Esophagus (tissue), 2 donors: ENCODE data around the gene AUTS2. TPM values are rescaled to one million over a fixed set of nuclear protein-coding genes. Genes with fewer than 3 reads are reported as not detected.
"Not testable (repeated sequence)": the region's sequence is repeated elsewhere in the genome, so short reads cannot be mapped to it uniquely, and the experiment has no call there.

Experiments used
- H3K27ac ChIP-seq, 2 donors: one replicate each; pipeline ENCODE4 v1.5.1; 2013; ENCODE audit warnings: low read depth in 2 of 2, mild to moderate bottlenecking in 2 of 2, inconsistent platforms in 1 of 2, low read length in 1 of 2, moderate library complexity in 1 of 2
- H3K27me3 ChIP-seq, 2 donors: one replicate each; pipeline ENCODE4 v1.6.1; 2013; ENCODE audit warnings: low read length in 2 of 2, control low read depth in 1 of 2, mild to moderate bottlenecking in 1 of 2; ENCODE audit not compliant: insufficient read depth in 2 of 2, control insufficient read depth in 1 of 2
- H3K36me3 ChIP-seq, 2 donors: one replicate each; pipeline ENCODE4 v1.6.1; 2013; ENCODE audit warnings: low read length in 1 of 2; ENCODE audit not compliant: control insufficient read depth in 2 of 2, insufficient read depth in 2 of 2
- H3K4me1 ChIP-seq, 2 donors: one replicate each; pipeline ENCODE4 v1.6.1; 2013; ENCODE audit warnings: low read length in 1 of 2; ENCODE audit not compliant: control insufficient read depth in 2 of 2, insufficient read depth in 2 of 2
- H3K4me3 ChIP-seq, 2 donors: one replicate each; pipeline ENCODE4 v1.5.1; 2013; ENCODE audit warnings: low read length in 2 of 2, mild to moderate bottlenecking in 2 of 2, low read depth in 1 of 2, moderate library complexity in 1 of 2
- H3K9me3 ChIP-seq, 2 donors: one replicate each; pipeline ENCODE4 v1.6.1; 2013; ENCODE audit warnings: mild to moderate bottlenecking in 2 of 2, low read depth in 1 of 2, low read length in 1 of 2, moderate library complexity in 1 of 2; ENCODE audit not compliant: control insufficient read depth in 2 of 2, insufficient read depth in 1 of 2
- WGBS, 2 donors: extraction: QIAGEN DNeasy Blood & Tissue Kit; methylation state at CpG; one replicate each; pipeline ENCODE4 v1.1.7; 2013; 5-methylcytosine and 5-hydroxymethylcytosine counted together
- polyA plus RNA-seq, 2 donors: library from polyadenylated mRNA; stranded (reverse); fragments of 200-250 nt; gene quantifications; one replicate each; pipeline ENCODE4 v1.2.3, GENCODE V29; 2013
- donor health status: healthy with polysubstance abuse.
- donor health status: Bipolar disorder and iron deficiency.

AUTS2 gene
- polyA plus RNA-seq, 2 donors, result 8.3 to 15.6 TPM

DNA sequence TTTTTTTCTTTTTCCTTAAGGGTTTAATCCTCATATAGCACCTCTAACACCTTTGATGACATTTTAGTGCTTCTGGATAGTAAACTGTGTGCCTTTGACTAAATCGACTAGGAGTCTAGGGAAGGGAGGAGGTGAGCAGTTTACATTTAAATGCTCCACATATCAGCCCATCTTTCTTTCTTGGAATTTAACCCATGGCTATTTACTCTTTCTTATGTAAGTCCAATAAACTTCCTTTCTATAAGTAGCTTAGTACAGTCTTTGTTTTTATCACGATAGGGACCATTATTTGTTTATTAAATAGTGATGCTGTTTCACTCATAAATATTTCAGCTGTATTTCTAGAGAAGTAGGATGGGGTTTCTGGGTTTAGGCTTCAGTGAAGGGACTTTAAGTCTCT, 669.9 kb downstream of the AUTS2 start:
- Histone ChIP-seq H3K4me3 (no peak overlapping the region), H3K4me1 (no peaks in the 10 kb centered on the region), H3K36me3 (no peaks in the 10 kb centered on the region), H3K27me3 (no peaks in the 10 kb centered on the region), H3K27ac (no peak overlapping the region), H3K9me3 (no peaks in the 10 kb centered on the region)
- 56 to 65% methylated on average over 2 of the region's 2 CpGs for WGBS, 2 donors

DNA sequence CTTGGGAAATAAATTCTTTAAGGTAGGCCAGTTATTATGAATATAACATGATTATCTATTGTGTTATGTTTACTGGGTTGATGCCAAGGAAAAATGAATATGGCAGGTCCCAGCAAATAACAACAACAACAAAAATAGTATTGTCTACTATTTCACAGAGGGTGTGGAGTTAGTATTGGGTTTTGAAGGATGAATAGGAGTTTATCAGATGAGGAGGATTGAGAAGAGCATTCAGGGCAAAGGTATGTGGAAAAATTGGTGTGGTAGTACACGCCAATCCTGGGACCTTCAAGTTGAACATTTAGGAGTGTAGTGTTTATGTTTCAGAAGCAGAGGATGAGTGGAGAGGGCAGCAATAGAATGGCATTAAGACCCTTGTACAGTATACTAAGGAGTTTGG, 671.9 kb downstream of the AUTS2 start:
- Histone ChIP-seq H3K27me3 (no peaks in the 10 kb centered on the region), H3K27ac (no peak overlapping the region), H3K4me3 (no peak overlapping the region), H3K9me3 (no peaks in the 10 kb centered on the region), H3K36me3 (no peaks in the 10 kb centered on the region), H3K4me1 (no peaks in the 10 kb centered on the region)
- WGBS, 2 donors, result 96 to 97% methylated on average over 1 of the region's 1 CpG

DNA sequence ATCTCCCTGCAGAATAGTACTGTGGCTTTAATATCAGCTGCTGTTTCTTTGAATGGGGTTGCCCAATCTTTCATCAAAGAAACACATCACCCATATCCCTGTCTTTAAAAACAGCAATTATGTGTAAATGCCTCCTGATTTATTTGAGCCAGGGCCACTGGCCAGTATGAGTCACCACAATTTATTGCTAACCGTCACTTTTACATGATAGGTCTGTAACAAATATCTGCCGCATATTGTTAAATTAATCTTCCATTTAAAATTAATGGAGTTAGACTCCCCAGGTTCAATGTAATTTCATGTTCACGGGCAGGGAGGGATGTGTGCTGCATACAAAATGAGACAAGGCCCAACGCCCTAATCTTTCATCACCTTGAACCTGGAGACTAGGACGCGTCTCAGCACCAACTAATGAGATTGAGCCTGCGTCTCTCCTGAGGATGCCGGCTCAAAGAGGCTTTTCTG, 673.4 kb downstream of the AUTS2 start:
- no peaks in the 10 kb centered on the region for H3K27me3 ChIP-seq
- H3K36me3 ChIP-seq, result no peaks in the 10 kb centered on the region
- 50 to 62% methylated on average over 8 of the region's 8 CpGs for WGBS, 2 donors
- peak overlapping the region in 1 of 2 donors; percentile 9 for H3K27ac ChIP-seq
- no peaks in the 10 kb centered on the region for H3K9me3 ChIP-seq
- H3K4me1 ChIP-seq, result no peaks in the 10 kb centered on the region
- no peak overlapping the region for H3K4me3 ChIP-seq

DNA sequence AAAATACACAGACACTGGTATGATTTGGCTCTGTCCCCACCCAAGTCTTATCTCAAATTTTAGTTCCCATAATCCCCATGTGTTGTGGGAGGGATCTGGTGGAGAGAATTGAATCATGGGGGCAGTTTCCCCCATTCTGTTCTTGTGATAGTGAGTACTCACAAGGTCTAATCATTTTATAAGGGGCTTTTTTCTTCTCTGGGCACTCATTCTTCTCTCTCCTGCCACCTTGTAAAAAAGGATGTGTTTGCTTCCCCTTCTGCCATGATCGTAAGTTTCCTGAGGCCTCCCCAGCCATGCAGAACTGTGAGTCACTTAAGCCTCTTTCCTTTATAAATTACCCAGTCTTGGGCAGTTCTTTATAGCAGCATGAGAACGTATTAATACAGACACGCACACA, 677.3 kb downstream of the AUTS2 start:
- not testable (repeated sequence) for H3K27me3 ChIP-seq, H3K27ac ChIP-seq, H3K4me3 ChIP-seq, H3K4me1 ChIP-seq, H3K9me3 ChIP-seq, H3K36me3 ChIP-seq
- WGBS, 2 donors, result 85 to 91% methylated on average over 3 of the region's 3 CpGs

DNA sequence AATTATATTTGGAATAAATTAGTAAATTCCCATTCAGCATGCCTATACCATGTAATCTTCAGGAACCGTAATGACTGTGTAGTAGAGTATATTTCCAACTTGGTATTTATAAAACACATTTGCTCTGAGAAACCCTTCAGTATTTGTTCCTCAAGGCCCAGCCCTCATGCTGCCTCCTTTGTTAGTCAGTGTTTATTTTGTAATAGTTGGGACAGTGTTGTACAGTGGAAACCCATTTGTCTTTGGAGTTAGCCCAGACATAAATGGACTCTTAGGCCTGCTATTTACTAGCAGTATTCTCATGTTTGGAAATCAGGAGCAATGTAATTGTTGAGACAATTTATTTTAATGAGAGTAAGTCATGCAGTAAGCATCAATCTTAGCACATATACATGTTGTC, 686.9 kb downstream of the AUTS2 start:
- Histone ChIP-seq H3K27ac (no peak overlapping the region), H3K9me3 (no peaks in the 10 kb centered on the region), H3K4me3 (no peak overlapping the region), H3K36me3 (no peaks in the 10 kb centered on the region), H3K27me3 (no peaks in the 10 kb centered on the region), H3K4me1 (no peaks in the 10 kb centered on the region)
- WGBS, 2 donors, result 80 to 89% methylated on average over 1 of the region's 1 CpG

DNA sequence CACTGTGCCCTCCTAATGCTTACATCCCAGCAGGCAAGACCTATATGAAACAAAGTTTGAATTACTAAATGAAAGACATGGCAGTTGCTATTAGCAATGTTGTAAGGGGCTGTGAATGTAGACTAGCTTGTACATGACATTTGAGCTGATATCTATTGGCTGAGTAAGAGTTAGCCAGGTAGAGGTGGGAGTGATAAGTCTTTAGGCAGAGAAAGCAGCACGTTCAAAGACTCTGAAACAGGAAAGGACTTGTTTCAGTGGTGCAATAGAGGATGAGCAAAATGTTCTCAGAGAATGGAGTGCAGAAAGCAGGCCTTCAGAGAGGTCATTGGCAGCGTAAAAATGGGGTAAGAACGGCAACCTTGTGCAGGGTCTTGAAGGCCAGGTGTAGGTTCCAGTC, 687.6 kb downstream of the AUTS2 start:
- Histone ChIP-seq H3K9me3 (no peaks in the 10 kb centered on the region), H3K4me1 (no peaks in the 10 kb centered on the region), H3K27me3 (no peaks in the 10 kb centered on the region), H3K27ac (no peak overlapping the region), H3K4me3 (no peak overlapping the region), H3K36me3 (no peaks in the 10 kb centered on the region)
- 48 to 71% methylated on average over 3 of the region's 3 CpGs for WGBS, 2 donors

DNA sequence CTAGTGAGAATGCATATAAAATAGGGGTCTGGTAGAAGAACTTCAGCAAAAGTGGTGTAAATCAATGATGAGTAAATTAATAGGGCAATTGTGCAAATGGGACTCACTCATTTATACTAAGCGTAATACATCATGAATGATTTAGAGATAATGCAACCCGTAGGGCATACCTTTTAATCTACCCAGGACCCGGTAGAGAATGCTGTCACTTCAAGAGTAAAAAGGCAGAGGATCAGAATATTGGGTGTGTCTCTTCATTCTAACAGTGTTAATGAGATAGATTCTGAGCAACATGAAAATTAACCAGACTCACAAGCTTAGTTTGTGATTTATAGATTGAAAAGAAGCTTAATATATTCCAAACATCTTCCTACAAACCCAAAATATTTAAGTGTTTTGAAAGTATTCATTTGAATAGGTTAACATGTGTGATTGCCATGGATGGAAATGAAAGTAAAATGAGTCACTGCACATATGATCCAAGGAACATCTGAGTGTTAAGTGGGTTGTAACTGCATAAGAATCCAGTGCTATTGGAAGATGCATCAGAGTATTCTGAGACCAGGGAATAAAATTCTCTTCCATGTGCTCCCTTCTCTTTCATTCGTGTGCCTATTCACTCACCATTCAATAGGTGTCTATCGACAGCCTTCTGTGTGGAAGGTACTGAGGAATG, 690.6 kb downstream of the AUTS2 start:
- WGBS, 2 donors, result 64 to 69% methylated on average over 5 of the region's 5 CpGs
- Histone ChIP-seq H3K36me3 (no peaks in the 10 kb centered on the region), H3K4me1 (no peaks in the 10 kb centered on the region), H3K4me3 (no peak overlapping the region), H3K27me3 (no peaks in the 10 kb centered on the region), H3K27ac (no peak overlapping the region), H3K9me3 (no peaks in the 10 kb centered on the region)

DNA sequence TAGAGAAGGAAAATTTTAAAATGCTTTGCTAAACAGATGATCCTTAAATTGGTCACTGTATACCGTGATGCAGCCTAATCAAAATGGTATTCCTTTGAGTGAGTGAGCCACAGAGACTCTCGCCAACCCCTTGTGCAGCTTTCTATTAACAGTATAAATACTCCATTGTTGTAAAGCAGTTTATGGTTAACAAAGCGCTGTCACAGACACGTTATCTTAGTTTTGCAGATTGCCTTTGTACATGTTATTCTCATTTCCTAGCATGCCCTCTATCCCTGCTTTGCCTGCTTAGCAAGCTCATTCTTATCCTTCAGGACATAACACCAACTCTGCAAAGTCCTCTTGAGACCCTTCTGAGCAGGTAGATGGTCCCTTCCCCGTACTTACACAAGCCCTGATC, 694.4 kb downstream of the AUTS2 start:
- H3K9me3 ChIP-seq, result no peaks in the 10 kb centered on the region
- no peaks in the 10 kb centered on the region for H3K27me3 ChIP-seq
- no peaks in the 10 kb centered on the region for H3K4me1 ChIP-seq
- no peak overlapping the region for H3K4me3 ChIP-seq
- H3K27ac ChIP-seq, result no peak overlapping the region
- WGBS, 2 donors, result 78 to 87% methylated on average over 5 of the region's 5 CpGs
- no peaks in the 10 kb centered on the region for H3K36me3 ChIP-seq

DNA sequence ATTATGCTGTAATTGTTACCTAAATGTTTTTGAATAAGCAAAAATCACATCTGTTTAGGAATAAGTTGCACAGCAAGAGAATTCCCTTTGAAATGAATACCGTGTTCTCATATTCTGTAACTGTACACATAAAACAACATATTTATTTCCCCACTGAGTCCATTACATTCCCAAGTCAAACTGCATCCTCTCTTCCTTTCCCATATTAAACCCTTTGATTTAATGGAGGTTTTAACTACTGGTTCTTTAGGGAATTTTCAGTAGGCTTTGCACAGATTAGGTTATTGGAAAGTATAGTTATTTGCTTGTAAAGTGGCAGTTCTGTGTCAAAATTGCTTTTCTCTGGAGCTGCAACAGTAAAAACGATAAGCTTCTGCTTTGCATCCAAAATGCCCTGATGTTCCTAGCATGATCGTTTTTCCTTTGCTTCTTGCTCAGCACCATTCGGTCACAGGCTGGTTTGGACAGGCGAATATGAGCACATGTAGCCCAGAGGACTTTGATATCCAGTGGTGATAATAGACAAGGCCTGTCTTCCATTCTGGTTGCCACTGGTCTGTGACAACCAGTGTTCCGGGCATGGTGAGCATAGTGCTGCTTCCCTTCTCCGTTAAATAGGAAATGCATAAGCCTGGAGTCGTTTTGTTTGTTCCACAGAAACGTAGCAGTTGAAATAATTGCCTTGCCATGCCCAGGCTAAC, 696.1 kb downstream of the AUTS2 start:
- H3K36me3 ChIP-seq, result no peaks in the 10 kb centered on the region
- H3K4me1 ChIP-seq, result no peaks in the 10 kb centered on the region
- no peak overlapping the region for H3K27ac ChIP-seq
- WGBS, 2 donors, result 87 to 91% methylated on average over 9 of the region's 9 CpGs
- H3K4me3 ChIP-seq, result no peak overlapping the region
- no peaks in the 10 kb centered on the region for H3K9me3 ChIP-seq
- H3K27me3 ChIP-seq, result no peaks in the 10 kb centered on the region
